ENCODE data around the gene FHIP1B. TPM values are rescaled to one million over a fixed set of nuclear protein-coding genes. Genes with fewer than 3 reads are reported as not detected.

Gene FHIP1B
- polyA plus RNA-seq, 3 donors from 2014 or later = 11.9 to 20.5 (median 15.1) TPM

- Mint-ChIP-seq H3K4me1 (peaks cover 88 to 100% of the 10 kb centered on the region in 2 donors), H3K9me3 (no peaks in the 10 kb centered on the region), H3K27ac (peak overlapping the region; percentile 68 to 93 (median 85)), H3K27me3 (ENCODE audit: low read depth in 3 of 3) (peaks cover 0 to 4% (median 3%) of the 10 kb centered on the region in 3 donors), H3K4me3 (peak overlapping the region; percentile 63 to 84 (median 76)), H3K36me3 (peaks cover 3 to 4% (median 4%) of the 10 kb centered on the region in 3 donors)
- DNase-seq = peak; percentile 35 to 53 (median 38)
These were observed 4.5 kb downstream of the FHIP1B start for GRCh38 chr11:6229911-6230310.

GRCh38 chr11:6228520-6228919 lies 5.9 kb downstream of the FHIP1B start:
- peak overlapping the region; percentile 58 to 91 (median 80) for H3K27ac Mint-ChIP-seq
- peak; percentile 51 to 67 (median 62) for DNase-seq
- peak overlapping the region; percentile 63 to 84 (median 76) for H3K4me3 Mint-ChIP-seq
- no peaks in the 10 kb centered on the region for H3K27me3 Mint-ChIP-seq (ENCODE audit: low read depth in 3 of 3)
- peaks cover 8 to 11% (median 8%) of the 10 kb centered on the region in 3 donors for H3K36me3 Mint-ChIP-seq
- H3K9me3 Mint-ChIP-seq = no peaks in the 10 kb centered on the region
- peaks cover 86 to 90% of the 10 kb centered on the region in 2 donors for H3K4me1 Mint-ChIP-seq

- peak overlapping the region in 1 of 5 donors; percentile 2 for H3K4me3 Mint-ChIP-seq
- peaks cover 20 to 30% (median 23%) of the 10 kb centered on the region in 3 donors for H3K36me3 Mint-ChIP-seq
- H3K9me3 Mint-ChIP-seq = no peaks in the 10 kb centered on the region
- peak overlapping the region; percentile 3 to 66 (median 51) for H3K27ac Mint-ChIP-seq
- no peaks in the 10 kb centered on the region for H3K27me3 Mint-ChIP-seq (ENCODE audit: low read depth in 3 of 3)
- peaks cover 68 to 70% of the 10 kb centered on the region in 2 donors for H3K4me1 Mint-ChIP-seq
- no peak for DNase-seq
These were observed 8.5 kb downstream of the FHIP1B start for GRCh38 chr11:6225896-6226295.

GRCh38 chr11:6225024-6225423 lies 9.4 kb downstream of the FHIP1B start:
- H3K4me3 Mint-ChIP-seq = no peak overlapping the region
- no peak for DNase-seq
- H3K4me1 Mint-ChIP-seq = peaks cover 59 to 62% of the 10 kb centered on the region in 2 donors
- H3K36me3 Mint-ChIP-seq = peaks cover 26 to 35% (median 28%) of the 10 kb centered on the region in 3 donors
- H3K27me3 Mint-ChIP-seq (ENCODE audit: low read depth in 3 of 3) = no peaks in the 10 kb centered on the region
- H3K27ac Mint-ChIP-seq = peak overlapping the region in 4 of 6 donors; percentile 52 to 66 (median 59)
- no peaks in the 10 kb centered on the region for H3K9me3 Mint-ChIP-seq

- DNase-seq = no peak
- Mint-ChIP-seq H3K27me3 (ENCODE audit: low read depth in 3 of 3) (no peaks in the 10 kb centered on the region), H3K4me1 (peaks cover 53 to 56% of the 10 kb centered on the region in 2 donors), H3K36me3 (peaks cover 32 to 41% (median 34%) of the 10 kb centered on the region in 3 donors), H3K9me3 (no peaks in the 10 kb centered on the region), H3K4me3 (no peak overlapping the region), H3K27ac (peak overlapping the region in 3 of 6 donors; percentile 58 to 66 (median 60))
These were observed 10.0 kb downstream of the FHIP1B start for GRCh38 chr11:6224421-6224820.

GRCh38 chr11:6223854-6224253 lies 10.6 kb downstream of the FHIP1B start:
- H3K27me3 Mint-ChIP-seq (ENCODE audit: low read depth in 3 of 3) = no peaks in the 10 kb centered on the region
- H3K4me3 Mint-ChIP-seq = no peak overlapping the region
- no peak overlapping the region for H3K27ac Mint-ChIP-seq
- DNase-seq = no peak
- peaks cover 48 to 52% of the 10 kb centered on the region in 2 donors for H3K4me1 Mint-ChIP-seq
- H3K9me3 Mint-ChIP-seq = no peaks in the 10 kb centered on the region
- peaks cover 36 to 46% (median 39%) of the 10 kb centered on the region in 3 donors for H3K36me3 Mint-ChIP-seq

- H3K4me3 Mint-ChIP-seq = no peak overlapping the region
- no peaks in the 10 kb centered on the region for H3K9me3 Mint-ChIP-seq
- peaks cover 0 to 1% (median 0%) of the 10 kb centered on the region in 3 donors for H3K27me3 Mint-ChIP-seq (ENCODE audit: low read depth in 3 of 3)
- peak overlapping the region in 1 of 6 donors; percentile 35 for H3K27ac Mint-ChIP-seq
- peaks cover 50 to 67% (median 58%) of the 10 kb centered on the region in 3 donors for H3K36me3 Mint-ChIP-seq
- DNase-seq = no peak
- H3K4me1 Mint-ChIP-seq = peaks cover 14 to 15% of the 10 kb centered on the region in 2 donors
These were observed 15.1 kb downstream of the FHIP1B start for GRCh38 chr11:6219359-6219758.

- Mint-ChIP-seq H3K4me3 (no peak overlapping the region), H3K4me1 (peaks cover 13 to 15% of the 10 kb centered on the region in 2 donors), H3K9me3 (no peaks in the 10 kb centered on the region), H3K27ac (no peak overlapping the region), H3K27me3 (ENCODE audit: low read depth in 3 of 3) (peaks cover 0 to 1% (median 0%) of the 10 kb centered on the region in 3 donors), H3K36me3 (peaks cover 50 to 59% (median 55%) of the 10 kb centered on the region in 3 donors)
- DNase-seq = no peak
These were observed 16.7 kb downstream of the FHIP1B start for GRCh38 chr11:6217722-6218121.

GRCh38 chr11:6216501-6216900 lies 17.9 kb downstream of the FHIP1B start:
- Mint-ChIP-seq H3K4me1 (peaks cover 9 to 12% of the 10 kb centered on the region in 2 donors), H3K27ac (peak overlapping the region in 2 of 6 donors; percentile 38 to 68), H3K27me3 (ENCODE audit: low read depth in 3 of 3) (peaks cover 0 to 1% (median 0%) of the 10 kb centered on the region in 3 donors), H3K4me3 (no peak overlapping the region), H3K36me3 (peaks cover 40 to 48% (median 45%) of the 10 kb centered on the region in 3 donors), H3K9me3 (no peaks in the 10 kb centered on the region)
- DNase-seq = no peak

GRCh38 chr11:6214530-6214929 lies 19.9 kb downstream of the FHIP1B start:
- no peaks in the 10 kb centered on the region for H3K9me3 Mint-ChIP-seq
- no peak overlapping the region for H3K27ac Mint-ChIP-seq
- peaks cover 9 to 11% of the 10 kb centered on the region in 2 donors for H3K4me1 Mint-ChIP-seq
- no peak for DNase-seq
- H3K27me3 Mint-ChIP-seq (ENCODE audit: low read depth in 3 of 3) = peaks cover 0 to 1% (median 0%) of the 10 kb centered on the region in 3 donors
- H3K36me3 Mint-ChIP-seq = peaks cover 31 to 46% (median 33%) of the 10 kb centered on the region in 3 donors
- H3K4me3 Mint-ChIP-seq = no peak overlapping the region

GRCh38 chr11:6210274-6210955 lies 24.0 kb downstream of the FHIP1B start:
- peaks cover 8 to 9% of the 10 kb centered on the region in 2 donors for H3K4me1 Mint-ChIP-seq
- H3K36me3 Mint-ChIP-seq = peaks cover 14 to 32% (median 14%) of the 10 kb centered on the region in 3 donors
- peak overlapping the region in 1 of 6 donors; percentile 79 for H3K27ac Mint-ChIP-seq
- H3K27me3 Mint-ChIP-seq (ENCODE audit: low read depth in 3 of 3) = peaks cover 0 to 1% (median 0%) of the 10 kb centered on the region in 3 donors
- H3K9me3 Mint-ChIP-seq = no peaks in the 10 kb centered on the region
- no peak overlapping the region for H3K4me3 Mint-ChIP-seq
- no peak for DNase-seq

- Mint-ChIP-seq H3K9me3 (no peaks in the 10 kb centered on the region), H3K4me1 (peaks cover 9 to 15% of the 10 kb centered on the region in 2 donors), H3K36me3 (peaks cover 10 to 28% (median 11%) of the 10 kb centered on the region in 3 donors), H3K27ac (no peak overlapping the region), H3K4me3 (no peak overlapping the region), H3K27me3 (ENCODE audit: low read depth in 3 of 3) (peaks cover 0 to 1% (median 0%) of the 10 kb centered on the region in 3 donors)
- DNase-seq = no peak
These were observed 24.6 kb downstream of the FHIP1B start for GRCh38 chr11:6209801-6210200.

GRCh38 chr11:6206456-6207180 lies 27.8 kb downstream of the FHIP1B start:
- Mint-ChIP-seq H3K36me3 (peaks cover 10 to 28% (median 11%) of the 10 kb centered on the region in 3 donors), H3K27me3 (ENCODE audit: low read depth in 3 of 3) (peaks cover 0 to 2% (median 0%) of the 10 kb centered on the region in 3 donors), H3K4me3 (no peak overlapping the region), H3K27ac (peak overlapping the region in 4 of 6 donors; percentile 39 to 64 (median 52)), H3K4me1 (peaks cover 41 to 45% of the 10 kb centered on the region in 2 donors), H3K9me3 (no peaks in the 10 kb centered on the region)
- no peak for DNase-seq

Data from immature natural killer cell (primary cell).